Measurements from ENCODE around the gene GPR32. TPM values are rescaled to one million over a fixed set of nuclear protein-coding genes. Genes with fewer than 3 reads are reported as not detected.

Gene GPR32
- total and polyA plus RNA-seq, 3 donors from 2014 or later, result not detected

DNA sequence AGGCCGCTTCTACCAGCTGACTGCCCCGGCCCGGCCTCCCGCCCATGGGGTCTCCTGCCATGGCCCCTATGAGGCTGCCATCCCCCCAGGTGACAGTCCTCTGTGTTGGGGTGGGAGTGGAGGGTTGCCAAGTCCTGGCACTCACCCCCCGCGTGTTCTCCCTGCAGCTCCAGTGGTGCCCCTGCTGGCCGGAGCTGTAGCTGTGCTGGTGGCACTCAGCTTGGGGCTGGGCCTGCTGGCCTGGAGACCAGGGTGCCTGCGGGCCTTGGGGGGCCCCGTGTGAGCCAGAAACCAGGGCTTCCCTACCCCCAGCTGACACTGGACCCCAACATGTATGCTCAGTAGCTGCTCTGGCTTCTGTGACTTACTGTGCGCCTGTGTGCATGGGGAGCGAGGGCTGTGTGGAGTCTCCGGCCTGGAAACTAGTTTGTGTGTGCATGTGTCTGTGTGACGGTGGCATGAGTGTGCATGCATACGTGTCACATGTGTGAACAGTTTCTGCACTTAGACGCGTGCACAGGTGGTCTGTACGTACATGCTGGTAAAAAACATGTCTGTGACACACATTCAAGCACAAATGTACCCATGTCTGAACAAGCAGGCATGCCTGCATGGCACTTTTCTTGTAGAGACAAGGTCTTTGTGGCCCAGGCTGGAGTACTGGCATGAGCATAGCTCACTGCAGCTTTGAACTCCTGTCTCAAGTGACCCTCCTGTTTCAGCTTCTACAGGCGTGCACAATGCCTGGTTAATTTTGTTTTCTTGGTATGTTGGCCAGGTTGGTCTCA, 24.8 kb downstream of the GPR32 start:
- Histone ChIP-seq H3K27ac (no peak overlapping the region), H3K27me3 (no peaks in the 10 kb centered on the region), H3K4me3 (no peak overlapping the region), H3K36me3 (ENCODE audit: low read depth, missing control alignments) (no peaks in the 10 kb centered on the region), H3K9me3 (no peaks in the 10 kb centered on the region), H3K4me1 (no peaks in the 10 kb centered on the region)
- DNase-seq, result no peak
- 66 to 79% methylated on average over 13 to 18 of the region's 18 CpGs for WGBS, 2 donors
- intact Hi-C loops (cut with DNase I; ENCODE audit: low total_unique reads), result loop anchor here (10.0 kb wide), 1 partner anchor 430 kb away; the partner anchor contains the start of gene NAPSA
- TF ChIP-seq, protein P1, sequence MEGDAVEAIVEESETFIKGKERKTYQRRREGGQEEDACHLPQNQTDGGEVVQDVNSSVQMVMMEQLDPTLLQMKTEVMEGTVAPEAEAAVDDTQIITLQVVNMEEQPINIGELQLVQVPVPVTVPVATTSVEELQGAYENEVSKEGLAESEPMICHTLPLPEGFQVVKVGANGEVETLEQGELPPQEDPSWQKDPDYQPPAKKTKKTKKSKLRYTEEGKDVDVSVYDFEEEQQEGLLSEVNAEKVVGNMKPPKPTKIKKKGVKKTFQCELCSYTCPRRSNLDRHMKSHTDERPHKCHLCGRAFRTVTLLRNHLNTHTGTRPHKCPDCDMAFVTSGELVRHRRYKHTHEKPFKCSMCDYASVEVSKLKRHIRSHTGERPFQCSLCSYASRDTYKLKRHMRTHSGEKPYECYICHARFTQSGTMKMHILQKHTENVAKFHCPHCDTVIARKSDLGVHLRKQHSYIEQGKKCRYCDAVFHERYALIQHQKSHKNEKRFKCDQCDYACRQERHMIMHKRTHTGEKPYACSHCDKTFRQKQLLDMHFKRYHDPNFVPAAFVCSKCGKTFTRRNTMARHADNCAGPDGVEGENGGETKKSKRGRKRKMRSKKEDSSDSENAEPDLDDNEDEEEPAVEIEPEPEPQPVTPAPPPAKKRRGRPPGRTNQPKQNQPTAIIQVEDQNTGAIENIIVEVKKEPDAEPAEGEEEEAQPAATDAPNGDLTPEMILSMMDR (IDR thresholded peaks at IDR 0.05), result no peak
- TF ChIP-seq POLR2A (IDR thresholded peaks at IDR 0.05), result no peak

DNA sequence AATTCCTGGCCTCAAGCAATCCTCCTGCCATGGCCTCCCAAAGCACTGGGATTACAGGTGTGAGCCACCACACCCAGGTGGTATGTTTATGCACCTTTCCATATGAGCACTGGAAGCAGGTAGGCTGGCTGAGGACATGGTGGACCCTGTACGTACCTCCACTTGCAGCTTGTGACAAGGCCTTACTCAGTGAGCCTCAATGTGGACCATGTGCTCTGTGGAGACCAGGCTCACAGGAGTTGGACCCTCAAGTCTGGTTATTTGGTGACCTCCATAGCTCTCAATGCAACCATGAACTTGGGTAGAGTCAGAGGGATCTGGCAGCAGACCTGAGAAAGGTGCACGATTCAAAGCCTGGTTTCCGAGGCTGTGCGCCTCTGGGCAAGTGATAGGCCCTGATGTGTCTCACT, 25.4 kb downstream of the GPR32 start:
- 83 to 85% methylated on average over 3 to 4 of the region's 4 CpGs for WGBS, 2 donors
- Histone ChIP-seq H3K9me3 (no peaks in the 10 kb centered on the region), H3K4me1 (no peaks in the 10 kb centered on the region), H3K27ac (no peak overlapping the region), H3K36me3 (ENCODE audit: low read depth, missing control alignments) (no peaks in the 10 kb centered on the region), H3K27me3 (no peaks in the 10 kb centered on the region), H3K4me3 (no peak overlapping the region)
- no peak for DNase-seq
- intact Hi-C loops (cut with DNase I; ENCODE audit: low total_unique reads), result loop anchor here (10.0 kb wide), 1 partner anchor 431 kb away; the partner anchor contains the start of gene NAPSA
- TF ChIP-seq, protein P1 (IDR thresholded peaks at IDR 0.05), result no peak
- TF ChIP-seq POLR2A (IDR thresholded peaks at IDR 0.05), result no peak

GRCh38 chr19:50796128-50796633, 25.9 kb downstream of the GPR32 start:
- no peak overlapping the region for H3K4me3 ChIP-seq
- no peak overlapping the region for H3K27ac ChIP-seq
- H3K4me1 ChIP-seq, result no peaks in the 10 kb centered on the region
- no peaks in the 10 kb centered on the region for H3K9me3 ChIP-seq
- H3K36me3 ChIP-seq (ENCODE audit: low read depth, missing control alignments), result no peaks in the 10 kb centered on the region
- TF ChIP-seq, protein P1 (IDR thresholded peaks at IDR 0.05), result no peak
- no peak for TF ChIP-seq POLR2A (IDR thresholded peaks at IDR 0.05)
- intact Hi-C loops (cut with DNase I; ENCODE audit: low total_unique reads), result loop anchor here (10.0 kb wide), 1 partner anchor 431 kb away; the partner anchor contains the start of gene NAPSA
- DNase-seq, result no peak
- no peaks in the 10 kb centered on the region for H3K27me3 ChIP-seq
- WGBS, 2 donors, result 80 to 86% methylated on average over 9 of the region's 9 CpGs

GRCh38 chr19:50796634-50797428, 26.6 kb downstream of the GPR32 start:
- no peaks in the 10 kb centered on the region for H3K27me3 ChIP-seq
- 83 to 85% methylated on average over 6 to 8 of the region's 8 CpGs for WGBS, 2 donors
- DNase-seq, result no peak
- no peaks in the 10 kb centered on the region for H3K36me3 ChIP-seq (ENCODE audit: low read depth, missing control alignments)
- no peak overlapping the region for H3K4me3 ChIP-seq
- H3K4me1 ChIP-seq, result no peaks in the 10 kb centered on the region
- TF ChIP-seq POLR2A (IDR thresholded peaks at IDR 0.05), result no peak
- TF ChIP-seq, protein P1 (IDR thresholded peaks at IDR 0.05), result no peak
- intact Hi-C loops (cut with DNase I; ENCODE audit: low total_unique reads), result loop anchor here (10.0 kb wide), 1 partner anchor 432 kb away; the partner anchor contains the start of gene NAPSA
- no peak overlapping the region for H3K27ac ChIP-seq
- H3K9me3 ChIP-seq, result no peaks in the 10 kb centered on the region

All from testis (tissue), 3 donors.